AG08395 (cell line): ENCODE measurements around the gene MYF6.
A peak's percentile ranks its signal among the peaks of the same experiment; 100 is the strongest.

Experiments used
- DNase-seq: peaks from one replicate; pipeline ENCODE4 v3.0.0; 2012; ENCODE audit warnings: mixed read lengths, low spot score

MYF6 gene

DNA sequence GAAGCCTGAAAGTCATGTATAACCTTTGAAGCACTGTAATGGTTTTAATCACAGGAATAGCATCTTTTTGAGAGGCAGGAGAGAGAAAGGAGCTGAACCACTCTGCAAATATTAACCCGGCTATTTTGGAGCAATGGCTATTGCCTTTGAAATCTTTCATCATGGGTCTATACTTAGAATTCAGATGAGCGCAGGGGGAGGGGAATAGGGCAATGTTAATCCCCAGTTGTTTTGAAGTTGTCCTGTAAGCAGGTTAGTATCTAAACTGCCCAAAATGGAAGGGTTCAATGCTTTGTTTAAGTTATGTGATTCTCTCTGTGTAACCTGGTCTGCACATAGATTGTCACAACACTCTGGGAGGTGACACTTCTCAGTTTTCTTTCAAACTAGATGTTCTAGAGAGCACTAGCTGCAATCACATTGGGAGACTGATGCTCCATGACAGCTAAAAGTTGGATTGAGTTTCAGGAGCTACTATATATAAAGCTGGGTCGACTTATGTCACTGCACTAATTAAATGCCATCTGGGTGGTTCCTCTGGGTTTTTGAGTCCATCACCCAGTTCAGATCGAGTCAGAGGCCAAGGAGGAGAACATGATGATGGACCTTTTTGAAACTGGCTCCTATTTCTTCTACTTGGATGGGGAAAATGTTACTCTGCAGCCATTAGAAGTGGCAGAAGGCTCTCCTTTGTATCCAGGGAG, at the start of gene MYF6:
Gene MYF6, plus strand, starts transcription at position 509 of the 704 bp plus-strand sequence. Its CDS starts 86 bp downstream, at position 595.
- DNase-seq: no peak

DNA sequence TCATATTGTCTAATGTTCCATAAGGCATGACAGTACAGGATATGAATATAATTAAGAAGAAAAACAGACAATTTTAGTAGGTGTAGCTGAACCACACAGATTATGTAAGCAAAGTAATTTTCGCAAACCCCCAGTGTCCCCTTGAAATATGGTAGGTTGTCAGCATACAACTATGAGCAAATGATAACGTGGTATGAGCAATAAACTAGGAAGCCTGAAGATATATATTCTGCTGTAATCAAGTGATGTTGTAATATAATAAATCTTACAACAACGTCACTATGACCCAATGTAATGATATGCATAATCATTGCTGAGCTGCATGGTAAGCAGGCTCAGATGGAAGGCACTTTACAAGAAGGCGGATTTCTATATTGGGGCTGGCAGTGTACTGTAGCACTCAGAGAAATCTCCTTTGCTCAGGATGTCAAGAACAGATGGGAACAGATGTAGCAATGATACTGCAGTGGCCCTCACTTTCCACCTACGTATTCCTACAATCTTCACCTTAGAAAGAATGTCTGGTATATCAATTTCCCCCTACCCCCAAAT, 47.8 kb upstream of the MYF6 start:
- DNase-seq: no peak

DNA sequence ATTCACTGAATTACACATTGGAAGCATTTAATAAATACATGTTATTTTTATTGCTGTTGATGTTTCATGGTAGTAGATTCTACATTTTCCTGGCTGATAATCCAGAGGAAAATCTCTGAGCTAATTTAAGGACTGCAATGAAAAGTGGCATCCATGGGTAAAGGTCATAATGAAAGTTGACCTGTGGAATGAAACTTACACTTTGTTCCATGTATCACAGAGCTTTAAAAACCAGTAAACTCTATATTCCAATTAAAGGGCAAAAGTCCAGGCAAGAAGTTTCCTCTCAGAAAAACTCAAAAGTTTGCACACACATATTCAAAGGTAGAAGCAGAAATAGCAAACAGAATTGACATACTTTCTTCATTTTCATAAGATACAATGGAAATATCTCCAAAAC, 44.8 kb upstream of the MYF6 start:
- DNase-seq: no peak

DNA sequence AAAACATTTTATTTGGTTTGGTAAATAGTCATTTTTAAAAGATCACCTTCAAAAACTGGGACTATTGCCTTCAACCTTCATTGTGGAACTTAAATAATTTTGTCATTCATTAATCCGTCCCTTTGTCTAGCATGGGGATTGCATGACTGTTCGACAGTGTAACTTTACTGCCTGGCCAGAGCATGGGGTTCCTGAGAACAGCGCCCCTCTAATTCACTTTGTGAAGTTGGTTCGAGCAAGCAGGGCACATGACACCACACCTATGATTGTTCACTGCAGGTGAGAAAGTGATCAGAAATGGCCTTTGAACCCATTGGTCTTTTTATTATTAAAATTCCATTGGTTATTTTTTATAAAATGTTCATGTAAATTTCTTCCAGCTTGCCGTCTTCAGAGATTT, 37.2 kb upstream of the MYF6 start:
- DNase-seq: no peak

DNA sequence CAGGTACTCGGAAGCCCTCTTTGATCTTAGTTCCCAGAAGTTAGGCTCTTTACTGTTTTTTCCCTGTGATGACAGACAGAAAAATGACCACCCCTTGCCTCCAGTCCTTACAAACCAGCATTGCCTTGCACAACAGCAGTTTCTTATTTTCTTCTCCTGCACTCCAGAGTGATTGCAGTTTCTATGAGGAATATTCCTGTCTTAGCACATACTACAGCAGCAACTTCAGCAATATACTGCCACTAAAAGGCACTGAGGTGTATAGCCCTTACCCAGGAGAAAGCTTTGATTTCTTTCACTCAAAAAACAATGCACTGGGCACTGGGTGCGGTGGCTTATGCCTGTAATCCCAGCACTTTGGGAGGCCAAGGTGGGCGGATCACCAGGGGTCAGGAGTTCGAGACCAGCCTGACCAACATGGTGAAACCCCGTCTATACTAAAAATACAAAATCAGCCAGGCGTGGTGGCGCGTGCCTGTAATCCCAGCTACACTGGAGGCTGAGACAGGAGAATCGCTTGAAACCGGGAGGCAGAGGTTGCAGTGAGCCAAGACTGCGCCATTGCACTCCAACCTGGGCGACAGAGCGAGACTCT, 31.3 kb upstream of the MYF6 start:
- DNase-seq: peak; percentile 7

DNA sequence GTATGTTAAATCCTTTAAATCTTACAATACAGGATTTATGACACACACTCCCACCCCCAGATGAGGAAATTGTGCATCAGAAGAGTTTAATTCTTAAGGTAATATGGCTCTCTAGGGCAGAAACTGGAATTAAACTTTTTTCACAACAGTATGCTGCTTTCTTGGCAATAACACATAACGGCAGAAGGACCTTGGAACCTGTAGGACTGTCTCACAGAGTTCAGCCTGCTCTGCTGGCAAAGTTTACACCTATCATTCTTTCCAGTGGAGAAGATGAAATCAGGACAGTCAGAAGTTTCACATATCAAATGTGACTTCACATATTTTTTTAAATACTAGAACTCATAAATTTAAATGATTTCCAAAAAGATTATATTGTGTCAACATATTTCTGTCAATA, 30.6 kb upstream of the MYF6 start:
- DNase-seq: no peak

DNA sequence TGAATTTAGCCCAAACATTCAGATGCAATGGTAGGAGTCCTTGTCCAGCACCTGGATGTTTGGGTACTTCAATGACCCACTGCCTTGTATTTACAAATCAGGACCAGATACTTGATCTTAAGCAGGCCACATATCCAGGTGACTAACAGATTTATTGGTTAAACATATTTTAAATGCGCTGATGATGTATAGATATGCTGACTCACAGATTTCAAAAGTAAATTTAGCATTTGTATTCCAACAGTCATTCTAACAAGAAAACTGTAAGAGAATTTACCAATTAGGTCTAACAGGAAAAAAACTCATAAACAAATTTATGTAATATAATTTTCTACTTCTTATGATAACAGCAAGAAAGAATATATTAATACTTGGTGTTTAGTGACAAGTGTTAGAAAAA, 29.4 kb upstream of the MYF6 start:
- DNase-seq: no peak

DNA sequence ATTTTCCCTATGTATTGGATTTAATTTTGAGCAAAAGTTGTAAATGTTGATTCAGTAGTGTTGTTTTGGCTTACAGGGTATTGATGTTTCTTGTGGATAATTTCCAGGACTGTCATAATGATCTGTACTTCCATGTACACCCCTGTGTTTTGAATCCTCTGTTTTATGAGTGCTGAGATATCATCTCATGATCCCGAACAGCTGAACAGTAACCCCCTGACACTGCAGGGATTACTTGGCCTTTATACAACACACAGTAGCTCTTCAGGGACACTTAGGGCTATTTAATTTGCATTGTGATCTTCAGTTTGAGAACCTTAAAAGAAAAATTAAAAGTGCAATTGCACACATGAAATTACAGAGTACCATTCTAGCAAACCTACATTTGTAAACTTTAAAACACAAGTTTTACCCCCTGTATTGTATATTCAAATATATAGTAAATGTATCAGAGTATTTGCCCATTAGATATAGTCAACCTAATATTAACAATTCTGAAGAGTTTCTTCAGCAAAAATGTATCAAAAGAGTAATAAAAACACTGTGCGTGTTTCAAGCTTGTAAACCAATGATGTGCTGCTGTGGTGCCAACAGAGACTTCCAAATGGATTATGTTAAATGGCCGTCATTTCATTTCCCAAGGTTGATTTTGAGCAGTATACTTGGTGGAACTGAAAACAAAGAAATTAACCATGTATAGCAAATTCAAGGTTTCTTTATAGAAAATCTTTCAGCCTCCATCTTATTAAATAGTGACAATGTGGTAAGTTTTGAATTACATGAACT, 27.9 kb upstream of the MYF6 start:
- no peak for DNase-seq

DNA sequence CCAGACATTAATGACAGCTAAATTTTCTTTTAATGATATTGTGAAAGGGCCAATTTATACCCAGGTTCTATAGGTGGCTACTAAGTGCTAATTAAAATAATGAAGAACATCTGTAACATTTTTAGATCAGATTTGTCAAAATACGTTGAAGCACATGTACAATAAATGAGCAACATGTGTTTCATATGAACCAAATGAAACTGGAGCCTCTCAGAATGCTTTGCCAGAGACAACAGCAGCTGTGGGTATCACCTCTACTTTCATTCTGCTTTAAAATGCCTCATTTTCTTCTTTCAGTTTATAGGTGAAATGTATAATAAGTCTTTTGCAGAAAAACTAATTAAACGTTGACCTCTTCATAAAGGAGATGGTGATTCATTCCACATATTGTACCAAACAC, 26.1 kb upstream of the MYF6 start:
- DNase-seq: no peak

DNA sequence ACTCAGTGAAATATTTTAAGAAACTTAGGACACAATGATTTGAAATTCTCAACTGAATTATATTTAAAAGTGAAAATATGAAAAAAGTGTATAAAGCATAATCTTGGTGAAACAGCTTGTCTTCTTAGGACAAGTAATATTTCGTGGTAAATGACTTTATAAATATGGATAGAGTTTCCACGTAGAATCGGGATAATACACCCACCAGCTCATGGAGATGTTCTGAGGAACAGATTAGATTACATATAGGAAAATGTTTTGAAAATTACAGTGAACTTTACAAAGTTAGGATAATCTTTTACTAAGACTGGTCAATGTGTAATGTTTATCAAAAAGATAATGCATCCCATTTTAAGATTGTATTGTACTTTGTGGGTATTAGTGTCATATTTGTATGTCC, 25.6 kb upstream of the MYF6 start:
- DNase-seq: no peak

DNA sequence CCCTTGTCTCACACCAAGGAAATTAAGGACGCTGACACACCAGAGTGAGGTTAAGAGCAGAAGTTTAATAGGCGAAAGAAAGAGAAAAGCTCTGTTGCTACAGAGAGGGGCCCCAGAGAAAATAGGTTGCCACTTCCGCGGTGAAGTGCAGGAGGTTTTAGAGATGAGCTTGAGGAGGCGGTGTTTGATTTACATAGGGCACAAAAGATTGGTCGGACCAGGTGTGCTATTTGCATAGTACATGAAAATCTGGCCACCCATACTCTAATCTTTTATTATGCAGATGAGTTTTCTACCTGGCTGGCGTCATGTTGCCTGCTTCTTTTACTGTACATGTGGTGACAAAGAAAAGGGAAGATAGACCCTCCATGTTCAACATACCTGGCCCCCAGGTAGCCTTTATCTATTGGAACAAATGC, 23.3 kb upstream of the MYF6 start:
- no peak for DNase-seq

DNA sequence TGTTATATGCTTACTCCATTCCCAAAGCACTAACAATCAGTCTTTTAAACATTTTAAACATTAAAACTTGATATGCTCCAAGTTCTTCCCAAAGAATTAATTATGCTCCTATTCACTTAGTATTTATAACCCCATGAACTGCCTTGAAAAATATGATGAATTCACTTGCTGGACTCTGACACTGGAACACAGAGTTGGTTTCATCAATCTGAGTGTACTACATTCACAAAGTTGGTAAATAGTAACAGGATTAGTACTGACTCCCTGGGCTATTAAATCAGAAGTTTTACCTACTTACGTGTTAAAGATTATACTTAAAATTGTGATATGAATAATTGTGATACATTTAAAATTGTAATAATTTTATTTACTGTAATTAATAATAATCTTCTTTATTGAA, 17.3 kb upstream of the MYF6 start:
- DNase-seq: no peak

DNA sequence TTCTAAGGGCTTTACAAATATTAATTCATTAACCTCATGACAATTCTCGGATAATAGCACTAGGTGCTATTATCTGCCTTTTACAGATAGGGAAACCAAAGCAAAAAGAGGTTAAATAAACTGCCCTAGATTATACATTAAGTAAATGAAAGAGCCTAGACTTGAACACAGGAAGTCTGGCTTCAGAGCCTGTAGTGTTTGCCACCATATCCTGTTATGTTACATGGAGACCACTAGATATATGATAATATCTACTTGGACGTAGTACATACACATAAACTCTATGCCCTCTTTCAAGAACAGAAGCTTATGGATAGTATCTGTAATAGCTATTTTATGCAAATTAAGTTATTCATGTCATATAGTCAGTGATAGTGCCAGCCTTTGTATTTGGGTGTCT, 16.9 kb upstream of the MYF6 start:
- DNase-seq: no peak

DNA sequence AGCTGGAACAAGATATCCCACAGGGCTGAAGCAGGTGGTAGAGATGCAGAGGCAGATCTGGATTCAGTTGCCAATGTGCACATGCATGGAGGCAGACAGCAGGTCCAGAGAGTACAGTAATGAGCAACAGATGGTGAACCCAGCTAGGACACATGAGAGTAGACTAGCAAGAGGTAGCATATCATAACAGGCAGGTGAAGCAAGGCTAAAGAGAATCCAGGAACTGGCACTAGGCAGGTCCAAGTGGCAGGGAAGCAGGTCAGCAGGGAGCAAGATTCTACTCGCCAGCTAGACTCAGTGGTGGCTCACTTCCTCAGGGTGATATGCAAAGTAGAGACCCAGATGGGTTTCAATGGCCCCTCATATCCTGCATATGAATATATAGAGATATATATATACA, 15.3 kb upstream of the MYF6 start:
- DNase-seq: no peak

DNA sequence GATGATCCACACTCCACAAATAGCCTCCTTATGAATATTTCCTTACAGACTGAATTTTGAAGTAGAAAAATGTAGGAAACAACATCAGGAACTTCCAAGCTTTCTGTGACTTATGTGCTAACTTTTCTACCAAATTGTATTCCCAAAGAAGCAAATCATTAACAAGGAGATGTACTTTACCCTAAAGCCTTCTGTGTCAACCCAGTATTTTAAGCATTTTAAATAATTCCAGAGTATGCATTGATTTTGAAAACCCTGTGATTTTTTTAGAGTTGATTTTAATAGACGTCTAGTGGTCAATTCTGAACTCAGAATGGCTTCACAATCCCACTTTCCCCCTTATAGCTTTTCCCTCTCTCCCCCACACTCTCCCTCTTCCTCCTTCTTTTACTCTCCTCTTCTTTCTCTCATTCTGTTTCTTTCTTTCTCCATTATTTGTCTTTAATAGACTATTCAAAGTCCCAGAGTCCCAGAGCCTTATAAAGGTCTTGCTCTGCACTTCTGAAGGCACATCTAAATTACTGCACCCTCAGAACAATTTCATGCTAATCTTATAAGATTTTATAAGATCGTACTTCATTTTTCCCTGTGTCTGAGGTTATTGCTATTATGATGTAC, 10.1 kb upstream of the MYF6 start:
- DNase-seq: no peak

DNA sequence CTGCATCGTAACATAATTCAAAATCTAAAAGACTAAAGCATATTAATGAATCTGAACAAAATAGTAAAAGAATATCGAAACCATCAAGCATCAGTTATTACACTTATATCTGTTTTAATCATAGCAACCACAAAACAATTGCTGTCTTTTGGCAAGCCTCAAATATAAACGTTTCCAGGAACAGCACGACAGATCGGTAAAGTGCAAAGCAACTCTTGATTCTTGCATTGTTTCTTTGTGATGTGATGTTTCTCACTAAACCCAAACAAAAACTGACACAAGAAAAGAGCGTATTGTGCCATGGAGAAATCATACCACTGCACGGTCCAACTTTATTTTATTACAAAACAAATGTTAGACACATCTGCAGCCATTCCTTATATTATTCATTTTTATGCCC, 9.2 kb upstream of the MYF6 start:
- no peak for DNase-seq

DNA sequence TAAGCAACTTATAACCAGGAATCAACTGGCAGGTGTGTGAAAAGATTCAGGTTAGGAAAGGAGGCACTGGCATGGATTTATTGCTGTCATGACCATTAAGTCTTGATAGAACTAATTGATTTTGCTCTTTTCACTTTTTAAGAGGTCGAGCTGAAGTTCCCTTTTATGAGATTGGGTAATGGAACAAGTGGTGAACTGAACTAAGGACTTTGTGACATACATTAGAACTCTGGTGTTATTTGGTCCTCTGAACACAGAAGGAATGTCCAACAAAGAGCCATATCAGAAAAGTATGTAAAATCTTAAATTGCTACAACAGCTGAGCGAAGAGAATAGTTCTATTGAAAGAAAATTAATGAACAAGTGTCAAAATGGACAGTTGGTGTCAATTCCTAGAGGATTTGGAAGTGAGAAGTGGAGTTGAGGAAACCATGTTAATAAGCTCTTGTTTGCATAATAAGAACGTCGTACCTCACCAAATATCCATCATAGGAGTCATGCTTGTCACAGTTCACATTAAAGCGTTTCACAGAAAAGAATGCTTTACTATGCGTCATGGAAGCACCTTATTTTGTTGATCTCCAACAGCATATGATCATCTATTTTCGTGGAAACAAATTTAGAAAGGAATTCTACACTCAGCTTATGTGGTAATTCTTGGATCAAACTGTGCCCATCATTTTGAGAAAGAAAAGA, 8.4 kb upstream of the MYF6 start:
- no peak for DNase-seq

DNA sequence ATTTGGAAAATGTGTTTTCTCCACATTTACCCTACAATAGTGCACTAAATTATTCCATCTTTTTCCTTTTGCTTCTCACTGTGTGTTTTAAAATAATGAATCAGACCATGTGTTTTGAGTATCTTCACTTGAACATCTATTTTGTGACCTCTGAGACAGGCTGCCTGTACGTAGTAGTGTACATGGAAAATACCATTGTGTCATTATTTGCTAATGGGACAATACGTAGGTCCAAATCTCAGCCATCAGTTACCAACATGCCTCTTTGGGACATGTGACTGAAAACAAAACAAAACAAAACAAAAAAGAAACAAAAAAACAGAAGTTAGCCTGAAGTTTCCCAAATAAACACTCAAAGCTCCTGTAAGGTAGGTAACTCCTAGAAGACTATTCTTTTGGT, 7.1 kb upstream of the MYF6 start:
- DNase-seq: no peak

DNA sequence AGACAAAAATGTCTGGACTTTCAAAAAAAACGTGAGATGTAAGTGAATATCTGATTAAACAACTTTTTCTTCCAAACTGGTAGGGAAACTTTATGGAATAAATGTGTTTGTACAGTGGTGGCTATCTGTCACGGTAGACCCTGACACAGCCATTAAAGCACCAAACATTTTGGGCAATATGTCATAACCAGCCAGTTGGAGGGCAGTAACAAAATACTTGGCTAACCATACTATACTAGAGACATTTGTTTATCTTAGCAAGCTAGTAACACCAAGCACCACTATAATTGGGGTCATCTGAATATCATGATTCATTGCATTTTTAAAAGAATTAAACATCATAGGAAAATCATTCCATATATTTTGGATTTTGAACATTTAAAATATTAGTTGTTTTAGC, 6.0 kb upstream of the MYF6 start:
- DNase-seq: no peak

DNA sequence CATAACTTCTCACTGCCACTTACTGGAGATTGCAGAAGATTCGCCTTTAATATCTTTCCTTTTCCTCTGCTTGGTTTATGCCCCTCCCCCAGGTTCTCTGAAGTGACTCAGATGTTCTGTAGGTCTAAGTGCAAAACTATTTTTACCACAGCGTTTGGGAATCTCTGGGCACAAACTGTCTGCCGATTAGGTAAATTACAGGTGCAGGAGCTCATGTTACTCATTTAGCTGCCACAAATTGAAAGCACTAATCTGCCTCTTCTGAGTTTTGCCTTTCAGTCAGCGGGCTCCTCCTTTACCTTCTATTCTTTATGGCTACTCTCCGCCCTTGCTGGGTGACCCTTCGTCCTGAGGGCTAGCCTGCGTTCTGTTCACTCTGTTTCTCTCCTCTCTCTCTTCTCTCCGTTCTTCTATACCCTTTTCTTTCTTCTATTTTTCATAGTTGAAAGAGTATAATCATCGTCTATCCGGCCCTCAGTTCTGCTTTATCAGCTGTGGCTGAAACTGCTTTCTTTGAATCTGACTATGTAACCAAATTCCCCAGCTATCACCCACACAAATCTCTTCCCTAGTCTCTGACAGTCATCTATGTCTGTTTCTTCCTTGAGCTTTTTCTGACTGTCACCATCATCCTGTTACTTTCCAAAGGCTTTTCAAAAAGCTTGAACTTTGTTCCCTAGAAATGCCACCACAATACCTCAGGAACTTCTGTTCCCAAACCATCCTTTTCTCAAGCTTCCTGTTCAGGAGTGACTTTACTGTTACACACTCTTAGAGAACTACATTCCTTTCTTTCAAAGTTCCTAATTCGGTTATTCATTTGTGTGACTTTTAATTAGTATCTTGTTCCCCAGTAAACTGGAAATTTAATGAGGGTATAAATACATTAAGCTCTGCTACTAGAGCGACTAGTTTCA, 4.3 kb upstream of the MYF6 start:
- peak; percentile 56 for DNase-seq

DNA sequence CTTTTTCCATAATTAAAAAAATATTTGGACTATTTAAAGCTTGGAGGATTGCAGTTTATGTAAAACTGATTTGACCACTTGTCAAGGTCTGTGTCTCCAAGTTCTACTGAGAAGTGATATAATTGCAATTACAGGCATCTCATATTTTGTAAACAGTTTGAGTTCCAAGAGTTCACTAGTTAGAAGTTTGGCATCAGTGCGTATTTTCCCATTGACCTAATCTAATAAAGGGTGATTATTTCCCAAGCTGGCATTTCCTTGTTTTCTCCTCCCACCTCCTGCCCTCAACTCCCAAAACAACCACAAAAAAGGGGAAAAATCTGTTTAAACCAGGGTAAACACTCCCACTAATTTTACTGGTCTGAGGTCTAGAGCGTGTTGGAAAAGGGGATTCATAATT, 3.0 kb upstream of the MYF6 start:
- DNase-seq: no peak
